ENCODE results near the gene IL1RL2.

The IL1RL2 gene

DNA sequence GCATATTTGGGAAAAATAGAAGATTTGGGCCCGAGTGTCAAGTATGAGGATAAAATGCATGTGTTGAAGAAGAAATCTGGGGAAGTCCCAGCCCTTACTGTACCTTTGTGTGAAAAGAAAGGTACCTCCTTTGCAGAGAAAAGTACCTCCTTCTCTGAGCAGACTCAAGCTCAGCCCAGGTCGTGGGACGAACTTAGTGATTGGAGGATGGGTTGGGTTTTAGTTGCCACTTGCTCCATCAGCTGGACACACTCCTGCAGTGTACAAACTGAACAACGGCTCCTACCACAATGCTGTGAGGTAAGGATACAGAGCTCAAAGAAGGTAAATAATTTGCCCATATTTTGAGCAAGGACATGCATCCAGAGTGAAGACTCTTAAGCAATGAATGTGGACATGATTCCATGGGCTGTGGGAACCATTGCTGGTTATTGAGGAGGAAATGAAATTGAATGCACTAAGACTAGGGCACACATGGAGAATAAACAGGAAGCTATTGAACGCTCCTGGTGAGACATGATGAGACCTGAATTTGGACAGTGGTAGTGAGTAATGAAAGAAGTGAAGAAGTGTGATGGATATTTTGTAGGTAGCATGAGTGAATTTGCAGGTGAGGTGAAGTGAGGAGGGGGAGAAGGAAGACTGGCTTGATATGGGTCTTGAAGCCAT lies 74.8 kb downstream of the IL1RL2 start:
- in situ Hi-C loops (cut with MboI; ENCODE audit: low sequenced_read_pairs), result no loop called here

GRCh38 chr2:102262216-102263129 lies 75.7 kb downstream of the IL1RL2 start:
- in situ Hi-C loops (cut with MboI; ENCODE audit: low sequenced_read_pairs), result no loop called here

GRCh38 chr2:102264952-102265351 lies 78.1 kb downstream of the IL1RL2 start:
- in situ Hi-C loops (cut with MboI; ENCODE audit: low sequenced_read_pairs), result no loop called here

- in situ Hi-C loops (cut with MboI; ENCODE audit: low sequenced_read_pairs), result no loop called here
These were observed 79.4 kb downstream of the IL1RL2 start for GRCh38 chr2:102266204-102266603.

GRCh38 chr2:102267774-102268173 lies 81.0 kb downstream of the IL1RL2 start:
- in situ Hi-C loops (cut with MboI; ENCODE audit: low sequenced_read_pairs), result no loop called here

DNA sequence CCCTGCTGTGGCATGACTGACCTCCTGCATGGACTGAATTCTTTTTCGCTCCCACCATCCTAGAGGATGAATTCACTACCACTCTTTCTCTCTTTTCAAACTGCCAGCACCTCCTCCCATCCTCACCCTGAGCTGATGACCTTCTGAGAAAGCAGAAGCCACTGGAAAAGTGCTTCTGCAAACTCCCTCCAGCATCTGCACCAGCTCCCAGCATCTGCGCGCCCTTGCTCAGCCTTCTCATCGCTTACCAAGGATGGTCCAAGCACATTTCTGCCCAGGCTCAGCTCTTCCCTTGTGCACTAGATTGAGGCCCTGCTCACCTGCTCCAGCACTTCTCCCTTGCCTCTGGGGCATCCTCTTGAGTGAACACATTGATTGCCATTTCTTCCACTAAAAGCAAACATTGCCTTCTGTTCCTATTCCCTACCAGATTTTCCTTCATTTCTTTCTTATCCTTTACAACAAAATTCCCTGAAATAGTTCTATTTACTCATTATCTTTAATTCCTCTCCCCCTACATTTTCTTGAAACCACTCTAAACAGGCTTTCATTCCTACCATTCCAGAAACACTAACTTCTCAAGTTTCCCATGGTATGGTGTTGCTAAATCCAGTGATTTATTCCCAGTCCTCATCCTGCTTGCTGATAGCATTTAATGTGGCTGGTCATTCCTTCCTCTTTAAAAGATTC lies 81.8 kb downstream of the IL1RL2 start:
- in situ Hi-C loops (cut with MboI; ENCODE audit: low sequenced_read_pairs), result no loop called here

DNA sequence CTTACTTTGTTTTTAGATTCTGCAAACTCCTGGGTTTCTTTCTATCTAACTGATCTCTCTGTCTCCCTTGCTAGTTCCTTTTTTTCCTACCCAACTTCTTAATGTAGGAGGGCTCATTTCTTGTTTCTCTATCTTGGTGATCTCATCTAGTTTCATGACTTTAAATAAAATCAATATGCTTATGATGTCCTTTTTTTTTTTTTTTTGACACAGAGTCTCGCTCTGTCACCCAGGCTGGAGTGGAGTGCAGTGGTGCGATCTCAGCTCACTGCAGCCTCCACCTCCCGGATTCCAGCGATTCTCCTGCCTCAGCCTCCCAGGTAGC lies 82.3 kb downstream of the IL1RL2 start:
- in situ Hi-C loops (cut with MboI; ENCODE audit: low sequenced_read_pairs), result no loop called here

DNA sequence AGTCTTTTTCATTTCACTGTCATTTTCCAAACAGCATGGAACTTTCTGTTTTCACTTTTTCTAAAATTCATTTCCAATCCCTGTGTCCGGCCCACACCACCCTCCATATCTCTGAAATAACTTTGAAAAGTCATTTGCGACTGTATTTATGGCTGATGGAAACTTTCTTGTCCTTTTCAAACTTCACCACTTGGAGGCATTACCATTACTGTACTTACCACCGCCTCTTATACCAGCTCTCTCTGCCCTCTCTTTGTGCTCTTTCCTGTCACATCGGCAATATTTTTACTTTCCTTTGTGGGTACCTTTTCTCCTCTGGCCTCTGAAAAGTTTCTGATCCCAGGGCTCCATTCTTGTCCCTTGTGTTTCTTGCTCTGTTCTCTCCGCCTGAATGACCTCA lies 85.0 kb downstream of the IL1RL2 start:
- in situ Hi-C loops (cut with MboI; ENCODE audit: low sequenced_read_pairs), result no loop called here

GRCh38 chr2:102273619-102274211 lies 86.9 kb downstream of the IL1RL2 start:
- in situ Hi-C loops (cut with MboI; ENCODE audit: low sequenced_read_pairs), result no loop called here

GRCh38 chr2:102276549-102277201 lies 89.9 kb downstream of the IL1RL2 start:
- in situ Hi-C loops (cut with MboI; ENCODE audit: low sequenced_read_pairs), result no loop called here

GRCh38 chr2:102277202-102277700 lies 90.4 kb downstream of the IL1RL2 start:
- in situ Hi-C loops (cut with MboI; ENCODE audit: low sequenced_read_pairs), result no loop called here

DNA sequence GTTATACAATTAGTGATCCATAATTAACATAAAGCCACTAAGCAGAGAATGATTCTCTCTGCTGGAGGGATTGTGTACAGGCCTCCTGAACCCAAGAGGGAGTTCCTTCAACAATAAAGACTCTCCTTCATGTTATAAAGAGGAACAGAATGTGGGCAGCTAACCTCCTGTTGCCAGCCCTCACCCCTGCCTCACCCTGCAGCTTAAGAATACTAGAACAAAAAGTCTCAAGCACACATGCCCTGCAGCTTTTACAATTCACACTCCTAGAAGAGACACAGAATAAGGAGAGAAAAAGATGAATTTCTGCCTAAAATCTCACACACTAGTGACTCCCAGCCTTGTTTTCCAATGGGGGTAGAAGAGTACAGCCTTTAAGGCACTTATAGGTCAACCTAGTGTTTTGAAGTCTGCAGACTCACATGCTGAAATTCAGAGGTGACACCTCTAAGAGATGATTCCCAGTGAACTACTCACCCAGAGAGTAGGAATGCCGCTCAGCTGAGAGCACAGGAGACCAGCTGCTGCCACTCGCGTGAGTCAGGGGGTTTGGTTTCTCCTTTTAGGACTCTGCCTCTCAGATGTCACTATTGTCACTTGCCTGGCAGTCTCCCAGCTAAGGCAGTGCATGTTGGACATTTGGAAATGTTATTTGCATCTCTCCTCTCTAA lies 92.0 kb downstream of the IL1RL2 start:
- in situ Hi-C loops (cut with MboI; ENCODE audit: low sequenced_read_pairs), result no loop called here

DNA sequence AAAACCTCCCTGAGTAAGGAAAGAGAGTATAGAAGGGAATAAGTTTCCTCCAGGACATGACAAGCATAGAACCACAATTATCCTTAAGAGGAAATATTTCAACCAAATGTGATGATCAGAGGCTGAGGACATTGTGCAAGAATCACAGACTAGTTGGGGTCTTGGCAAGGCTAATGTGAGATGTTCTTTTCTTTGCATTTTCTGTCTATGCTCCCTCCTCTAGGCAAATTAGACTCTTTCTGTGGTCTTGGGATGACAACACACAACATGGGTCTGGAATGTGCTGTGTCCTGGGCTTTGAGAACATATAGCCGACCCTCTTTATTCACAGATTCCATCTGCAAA lies 92.5 kb downstream of the IL1RL2 start:
- in situ Hi-C loops (cut with MboI; ENCODE audit: low sequenced_read_pairs), result no loop called here

DNA sequence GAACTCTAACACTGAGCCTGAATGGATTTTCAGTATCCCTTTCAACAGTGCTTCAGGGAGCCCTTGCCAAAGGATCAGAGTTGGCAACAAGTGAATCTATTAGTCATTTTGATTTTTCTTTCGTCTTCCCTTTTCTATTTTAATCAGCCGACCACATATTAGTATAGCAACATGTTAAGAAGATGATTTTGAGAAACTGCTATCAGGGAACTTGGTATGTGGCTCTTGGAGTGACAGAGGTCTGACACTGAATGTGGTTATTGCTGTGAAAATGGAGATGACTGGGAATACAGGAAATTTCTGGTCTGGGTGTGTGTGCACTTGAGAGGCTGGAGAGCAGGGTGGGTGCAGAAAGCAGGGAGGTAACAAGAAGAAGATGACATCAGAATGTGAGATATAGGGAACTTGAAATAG lies 95.9 kb downstream of the IL1RL2 start:
- in situ Hi-C loops (cut with MboI; ENCODE audit: low sequenced_read_pairs), result no loop called here

DNA sequence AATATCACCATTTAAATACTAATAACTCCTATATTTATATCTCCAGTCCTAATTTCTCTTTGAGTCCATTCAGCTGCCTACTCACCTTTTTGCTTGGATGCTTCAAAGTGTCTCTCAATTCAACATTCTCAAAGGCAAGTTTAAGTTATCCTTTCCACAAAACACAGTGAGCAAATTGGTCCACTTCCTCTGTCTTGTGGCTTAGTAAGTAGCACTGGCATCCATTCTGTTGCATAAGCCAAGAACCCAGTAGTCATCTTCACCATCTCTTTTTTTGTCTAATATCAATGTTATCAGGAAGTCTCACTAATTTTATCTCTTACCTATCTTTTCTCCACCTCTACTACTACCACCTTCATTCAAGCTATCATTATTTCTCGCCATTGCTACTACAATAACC lies 97.2 kb downstream of the IL1RL2 start:
- in situ Hi-C loops (cut with MboI; ENCODE audit: low sequenced_read_pairs), result no loop called here

DNA sequence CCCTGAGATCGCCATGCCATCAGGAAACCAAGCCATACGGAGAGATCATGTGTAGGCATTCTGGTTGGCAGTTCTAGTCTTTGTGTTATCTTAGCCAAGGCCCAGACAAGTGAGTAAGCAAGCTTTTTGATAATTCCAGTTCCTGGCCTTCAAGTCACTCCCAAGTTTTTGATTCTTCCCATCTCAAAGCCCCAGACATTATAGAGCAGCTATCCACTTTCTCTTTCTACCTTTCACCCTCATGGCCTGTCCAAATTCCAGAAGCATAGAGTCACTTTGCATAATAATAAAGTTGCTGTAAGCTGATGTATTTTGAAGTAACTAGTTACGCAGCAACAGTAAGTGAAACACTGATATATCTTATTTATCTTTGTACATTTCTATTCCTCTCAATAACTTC lies 97.8 kb downstream of the IL1RL2 start:
- in situ Hi-C loops (cut with MboI; ENCODE audit: low sequenced_read_pairs), result no loop called here

DNA sequence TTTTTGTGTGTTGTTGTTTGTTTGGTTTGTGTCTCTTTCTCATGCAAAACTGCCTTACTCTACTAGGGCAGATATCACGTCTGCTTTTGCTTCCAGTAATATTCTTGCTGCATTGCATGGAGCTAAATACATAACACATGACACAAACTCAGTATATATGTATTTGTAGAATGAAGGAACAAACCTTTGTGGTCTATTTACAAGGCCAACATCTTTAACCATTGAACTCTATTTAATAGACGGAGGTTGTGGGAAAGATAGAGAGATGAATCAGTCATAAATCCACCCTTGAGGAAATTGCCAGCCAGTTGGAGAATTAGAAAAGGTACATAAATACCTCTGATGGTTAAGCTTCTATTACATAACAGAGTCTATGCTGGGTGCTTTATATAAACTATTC lies 98.5 kb downstream of the IL1RL2 start:
- in situ Hi-C loops (cut with MboI; ENCODE audit: low sequenced_read_pairs), result no loop called here

- in situ Hi-C loops (cut with MboI; ENCODE audit: low sequenced_read_pairs), result no loop called here
These were observed 99.2 kb downstream of the IL1RL2 start for GRCh38 chr2:102286041-102286440.

- in situ Hi-C loops (cut with MboI; ENCODE audit: low sequenced_read_pairs), result no loop called here
These were observed 102.3 kb downstream of the IL1RL2 start for GRCh38 chr2:102289129-102289528.
